ENCODE measurements around the gene ABHD17A.
"Not testable (repeated sequence)": the region's sequence is repeated elsewhere in the genome, so short reads cannot be mapped to it uniquely, and the experiment has no call there.

ABHD17A gene

DNA sequence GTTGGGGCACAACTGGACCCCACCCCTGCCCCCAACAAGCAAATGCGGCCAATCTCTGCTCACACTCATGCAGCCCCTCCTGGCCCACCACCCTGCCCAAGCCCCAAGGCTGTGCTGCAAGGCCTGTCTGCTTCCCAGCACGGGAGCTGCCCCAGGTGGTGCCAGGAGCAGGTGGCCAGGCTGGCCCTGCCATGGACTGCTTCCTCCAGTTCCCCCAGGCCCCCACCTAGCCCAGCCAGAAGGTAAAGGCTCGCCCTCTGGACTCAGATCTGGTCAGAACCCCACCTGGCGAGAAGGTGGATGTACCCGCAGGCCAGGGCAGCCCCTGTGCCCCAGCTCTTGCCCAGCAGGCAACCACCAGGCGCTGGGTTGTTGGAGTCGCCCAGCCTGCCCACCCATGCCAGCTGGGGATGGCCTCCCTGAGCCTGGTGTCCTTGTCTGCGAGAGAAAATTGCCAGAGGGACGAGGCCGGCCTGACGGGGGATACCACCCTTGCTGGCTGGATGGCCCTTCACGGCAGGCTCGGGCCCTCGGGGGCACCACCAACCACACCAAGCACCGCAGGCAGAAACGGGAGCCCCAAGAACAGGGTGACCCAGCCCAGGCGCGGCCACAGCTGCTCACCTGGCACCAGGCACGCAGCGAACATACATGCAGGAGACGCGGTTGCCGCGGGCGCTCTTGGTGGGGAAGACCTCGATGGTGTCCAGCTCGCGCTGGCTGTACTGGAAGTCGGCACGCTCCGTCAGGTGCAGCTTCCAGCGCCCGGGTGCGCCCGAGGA is 4.5 kb downstream of the ABHD17A start:
- DNase-seq, result no peak

DNA sequence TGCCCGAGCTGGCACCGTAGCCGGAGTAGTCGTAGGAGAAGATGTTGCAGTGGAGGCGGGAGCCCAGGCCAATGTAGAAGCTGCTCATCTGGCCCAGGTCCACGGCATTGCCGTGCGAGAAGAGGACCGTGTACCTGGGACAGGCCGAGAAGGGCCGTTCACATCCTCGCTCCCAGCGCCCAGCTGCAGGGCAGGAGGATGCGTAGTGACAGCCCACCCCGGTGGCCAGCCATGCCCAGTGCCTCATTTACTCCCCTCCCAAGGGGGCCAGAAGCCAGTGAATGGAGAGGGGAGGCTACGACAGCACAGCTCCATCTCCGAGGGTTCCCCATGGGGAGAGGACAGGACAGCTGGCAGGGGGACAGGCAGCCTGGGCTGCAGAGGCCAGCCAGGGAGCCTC is 5.3 kb downstream of the ABHD17A start:
- DNase-seq, result not testable (repeated sequence)

DNA sequence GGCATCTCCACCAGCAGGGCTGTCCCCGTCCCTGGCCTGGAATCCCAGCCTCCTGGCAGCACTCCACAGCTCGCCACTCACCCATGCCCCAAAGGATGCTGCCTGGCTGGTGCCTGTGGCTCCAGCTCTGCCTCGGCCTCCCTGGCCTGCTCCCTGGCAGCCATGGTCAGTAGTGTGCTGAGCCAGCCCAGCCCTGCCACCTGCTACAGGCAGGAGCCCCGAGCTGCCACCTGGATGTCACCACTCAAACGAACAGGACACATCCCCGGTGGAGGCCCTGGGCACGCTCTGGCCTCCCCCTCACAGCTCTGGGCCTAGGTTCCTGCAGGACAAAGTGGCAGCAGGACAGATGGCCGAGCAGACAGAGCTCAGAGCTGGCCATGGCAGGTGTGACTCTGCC is 6.7 kb downstream of the ABHD17A start:
- DNase-seq, result not testable (repeated sequence)

DNA sequence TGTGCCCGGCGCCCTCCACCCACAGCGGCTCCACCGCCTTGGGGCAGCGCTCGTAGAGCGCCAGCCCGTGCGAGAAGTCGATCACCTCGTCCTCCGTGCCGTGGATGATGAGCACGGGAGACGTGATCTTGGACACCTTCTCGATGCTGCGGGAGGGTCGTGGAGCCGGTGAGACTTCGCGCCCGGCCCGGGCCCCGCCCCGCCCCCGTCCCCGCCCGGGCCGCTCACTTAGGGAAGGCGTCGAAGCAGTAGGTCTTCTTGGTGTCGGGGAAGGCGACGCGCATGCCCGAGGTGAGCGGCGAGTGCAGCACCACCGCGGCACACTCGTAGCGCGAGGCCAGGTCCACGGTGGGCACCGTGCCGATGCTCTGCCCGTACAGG is 8.0 kb downstream of the ABHD17A start:
- DNase-seq, result not testable (repeated sequence)

DNA sequence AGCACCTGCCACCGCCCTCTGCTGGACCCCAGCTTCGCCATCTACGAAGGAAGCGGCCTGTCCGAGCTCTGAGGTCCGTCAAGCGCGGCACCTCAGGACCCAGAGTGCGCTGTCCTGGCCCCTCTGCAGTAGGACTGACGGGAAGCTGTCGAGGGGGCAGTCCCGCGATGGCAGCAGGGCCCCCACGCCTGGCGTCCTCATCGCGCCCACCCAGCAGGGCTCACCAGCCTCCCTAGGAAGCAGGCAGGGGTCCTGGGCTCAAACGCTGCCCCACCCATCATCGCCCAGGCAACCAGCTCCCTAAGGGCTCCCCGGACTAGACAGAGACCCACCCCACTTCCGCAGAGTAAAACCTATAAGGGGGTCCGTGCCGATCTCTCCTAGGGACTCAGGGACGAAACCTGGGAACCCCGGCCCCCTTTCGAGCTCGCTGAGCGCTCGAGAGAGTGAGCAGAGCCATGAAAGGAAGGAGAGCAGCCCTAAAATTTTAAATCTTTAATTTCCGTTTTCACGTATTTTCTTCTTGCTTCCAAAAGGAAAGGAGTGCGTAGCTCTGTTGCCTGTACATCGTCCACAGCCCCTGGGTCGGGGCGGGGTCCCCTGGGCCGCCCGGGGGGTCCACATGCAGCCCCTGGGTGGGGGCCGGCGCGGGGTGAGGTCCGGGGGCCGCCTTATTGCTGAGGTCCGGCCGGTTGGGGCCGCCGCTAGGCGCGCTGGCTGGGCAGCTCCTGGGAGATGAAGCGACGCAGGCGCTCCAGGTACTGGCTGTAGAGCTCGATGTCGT is 8.6 kb downstream of the ABHD17A start:
- DNase-seq, result not testable (repeated sequence)

GRCh38 chr19:1875646-1876495 is 9.4 kb downstream of the ABHD17A start:
- DNase-seq, result peak; percentile 83

- DNase-seq, result not testable (repeated sequence)
Measured at GRCh38 chr19:1875265-1875645, 10.0 kb downstream of the ABHD17A start.

GRCh38 chr19:1874554-1875185 is 10.6 kb downstream of the ABHD17A start:
- no peak for DNase-seq

DNA sequence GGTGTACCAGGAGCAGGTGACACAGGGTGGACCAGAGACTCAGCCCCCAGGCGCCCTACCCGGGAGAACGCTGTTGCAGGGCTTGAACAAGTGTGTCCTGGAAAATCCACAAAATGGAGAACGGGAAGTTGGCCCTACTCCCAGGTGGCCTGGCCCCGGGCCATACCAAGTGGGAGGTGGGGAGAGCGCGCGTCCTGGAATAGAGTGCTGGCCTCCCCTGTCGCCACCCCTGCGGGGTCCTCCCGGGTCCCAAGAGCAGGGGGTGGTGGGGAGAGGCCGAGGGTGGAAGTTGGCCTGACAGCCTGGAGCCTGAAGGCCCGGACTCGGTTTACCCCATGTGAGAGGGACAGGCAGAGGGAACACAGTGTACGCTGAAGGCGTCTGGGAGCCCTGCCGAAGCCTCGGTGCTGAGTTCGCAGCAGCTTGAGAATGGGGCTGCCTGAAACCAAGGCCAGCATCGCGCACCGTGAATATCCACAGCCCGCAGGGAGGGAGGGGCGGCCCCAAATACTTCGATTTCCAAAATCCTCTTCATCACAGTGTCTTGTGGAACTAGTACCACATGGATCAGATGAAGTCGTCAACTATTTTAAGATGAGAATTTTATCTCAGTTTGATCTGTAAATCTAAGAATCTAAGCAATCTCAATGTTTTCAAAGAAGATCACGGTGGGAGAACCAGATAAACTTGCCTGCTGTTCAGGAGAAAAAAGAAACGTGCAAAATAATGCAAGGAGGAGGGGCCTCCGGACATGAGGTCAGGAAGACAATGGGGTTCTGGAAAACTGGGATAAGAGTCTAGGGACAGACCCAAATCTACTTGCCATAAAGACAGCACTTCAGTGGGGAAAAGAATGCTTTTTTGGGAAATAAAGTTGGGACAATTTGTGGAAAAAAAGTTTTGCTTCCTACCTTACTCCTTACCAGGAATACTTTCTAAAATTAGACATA is 11.5 kb downstream of the ABHD17A start:
- no peak for DNase-seq

GRCh38 chr19:1872807-1873523 is 12.3 kb downstream of the ABHD17A start:
- no peak for DNase-seq

DNA sequence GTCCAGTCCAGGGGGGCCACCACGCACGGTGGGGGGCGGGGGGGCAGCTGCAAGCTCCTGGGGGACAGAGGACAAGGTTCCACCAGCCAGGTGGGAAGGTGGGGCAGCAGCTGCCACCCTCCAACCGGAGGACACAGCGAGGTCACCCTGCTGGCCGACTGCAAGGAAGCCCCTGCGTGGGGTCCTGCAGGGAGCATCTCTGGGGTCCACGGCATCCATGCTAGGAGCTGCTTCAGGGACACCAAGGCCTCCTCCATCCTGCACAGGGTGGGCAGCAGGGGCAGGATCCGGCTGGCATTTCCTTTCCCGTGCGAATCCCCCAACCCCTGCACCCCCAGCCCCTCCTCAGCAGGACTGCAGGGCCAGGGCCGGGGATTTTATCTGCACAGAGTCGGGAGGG is 13.7 kb downstream of the ABHD17A start:
- no peak for DNase-seq

DNA sequence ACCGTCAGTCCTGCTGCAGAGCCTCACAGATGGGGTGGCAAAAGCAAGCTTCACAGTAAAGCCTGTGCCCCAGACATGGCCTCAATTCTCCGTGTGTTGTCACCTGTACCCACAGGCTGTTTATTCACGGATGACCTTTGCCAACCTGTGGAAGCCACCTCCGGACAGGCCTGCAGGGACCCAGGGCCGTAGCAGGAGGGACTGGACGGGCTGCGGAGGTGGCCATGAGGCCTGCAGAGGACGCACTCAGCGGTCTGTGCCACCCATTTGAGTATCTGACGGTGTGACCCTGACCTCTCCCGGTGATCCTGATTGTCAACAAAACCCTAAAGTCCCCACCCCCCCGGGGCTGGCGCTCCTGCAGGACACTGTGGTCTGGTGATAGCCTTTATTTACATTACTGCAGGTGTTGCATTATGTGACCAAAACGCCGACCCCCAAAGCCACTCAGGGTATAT is 14.1 kb downstream of the ABHD17A start:
- no peak for DNase-seq

- no peak for DNase-seq
Measured at GRCh38 chr19:1868971-1869370, 16.3 kb downstream of the ABHD17A start.

GRCh38 chr19:1867349-1867724 is 18.0 kb downstream of the ABHD17A start:
- no peak for DNase-seq

DNA sequence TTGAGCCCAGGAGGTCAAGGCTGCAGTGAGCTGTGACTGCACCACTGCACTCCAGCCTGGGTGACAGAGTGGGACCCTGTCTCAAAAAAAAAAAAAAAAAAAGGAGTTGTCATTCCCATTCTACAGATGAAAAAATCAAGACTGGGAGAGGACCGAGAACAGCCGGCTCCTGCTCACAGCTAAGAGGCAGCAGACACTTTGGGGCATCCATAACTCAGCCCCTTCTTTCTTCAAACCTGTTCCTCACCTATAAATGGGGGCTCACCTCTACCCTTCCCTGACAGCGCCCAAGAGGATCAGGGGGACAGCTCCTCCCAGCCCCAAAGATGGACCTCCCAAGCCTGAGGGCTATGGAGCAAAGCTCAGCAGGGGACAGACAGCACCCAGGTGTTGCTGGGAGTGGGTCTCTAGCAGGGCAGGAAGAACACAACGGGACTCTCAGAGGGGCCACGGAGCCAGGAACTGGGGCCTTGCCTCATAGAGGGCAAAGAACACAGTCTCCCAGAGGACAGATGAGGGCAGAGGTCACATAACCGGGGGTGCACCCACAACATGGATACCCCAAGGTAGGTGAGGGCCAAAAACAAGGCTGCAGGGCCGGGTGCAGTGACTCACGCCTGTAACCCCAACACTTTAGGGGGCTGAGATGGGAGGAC is 18.5 kb downstream of the ABHD17A start:
- DNase-seq, result no peak

DNA sequence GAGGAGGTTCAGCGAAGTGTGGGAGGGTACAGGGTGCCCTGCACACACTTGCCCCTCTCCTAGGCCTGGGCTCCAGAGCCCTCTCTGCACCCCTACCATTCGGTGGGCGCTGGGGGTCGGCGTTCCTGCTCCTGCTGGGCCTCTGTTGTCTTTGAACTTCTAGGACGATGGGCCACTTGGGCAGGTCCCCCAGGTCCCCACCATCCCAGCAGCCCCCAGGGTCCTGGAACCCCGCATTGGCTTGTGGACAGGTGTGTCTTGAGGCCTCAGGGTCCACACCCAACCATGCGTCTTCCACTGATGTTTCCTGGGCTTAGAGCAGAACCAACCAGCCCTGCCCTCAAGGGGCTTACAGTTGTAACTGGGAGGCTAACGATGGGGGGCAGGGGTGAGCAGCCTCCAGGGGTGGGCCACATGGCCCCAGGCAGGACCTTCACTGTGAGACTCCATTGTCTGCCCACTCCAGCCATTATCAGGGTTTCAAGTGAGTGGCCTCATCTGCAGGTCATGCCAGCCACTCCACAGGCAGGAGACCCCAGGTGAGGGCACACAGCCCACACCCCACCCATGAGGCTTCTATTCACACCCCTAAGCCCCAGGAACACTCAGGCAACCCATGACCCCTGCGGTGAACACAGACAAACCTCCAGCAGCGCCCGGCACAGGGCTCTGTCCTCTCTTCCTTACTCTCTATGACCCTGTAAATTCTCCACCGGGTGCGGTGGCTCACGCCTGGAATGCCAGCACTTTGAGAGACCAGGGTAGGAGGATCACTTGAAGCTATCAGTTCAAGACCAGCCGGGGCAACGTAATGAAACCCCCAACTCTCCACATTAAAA is 19.9 kb downstream of the ABHD17A start:
- no peak for DNase-seq

DNA sequence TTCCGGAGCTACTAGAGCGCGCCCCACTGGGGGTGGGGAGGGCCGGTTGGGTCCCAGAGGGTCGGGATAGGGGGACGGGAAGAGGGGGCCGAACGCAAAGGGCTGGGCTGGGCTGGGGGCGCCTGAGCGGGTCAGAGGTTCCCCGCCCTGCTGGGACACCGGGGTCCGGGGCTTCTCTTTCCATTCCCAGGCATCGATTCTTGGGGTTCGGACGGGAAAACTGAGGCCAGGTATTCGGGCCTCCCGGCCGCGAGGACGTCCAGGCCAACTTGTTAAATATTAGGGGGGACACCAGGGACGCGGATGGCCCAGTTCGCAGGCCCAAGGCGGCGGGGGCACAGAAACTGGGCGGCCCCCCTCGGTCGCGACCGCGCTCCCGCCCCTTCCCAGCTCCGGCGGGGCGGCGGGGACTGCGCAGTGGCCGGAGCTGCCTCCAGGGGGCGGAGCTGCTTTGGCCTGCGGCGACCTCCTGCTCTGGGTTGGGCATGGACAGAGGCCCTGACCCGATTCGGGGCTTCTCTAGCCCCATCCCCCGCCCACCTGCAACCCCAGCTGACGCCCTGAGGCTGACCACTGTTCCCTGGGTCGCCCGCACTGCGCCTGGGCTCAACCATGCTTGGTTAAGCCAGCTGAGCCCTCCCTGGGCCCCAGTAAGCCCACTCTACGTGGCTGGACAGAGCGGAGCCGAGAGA is 20.7 kb downstream of the ABHD17A start:
- DNase-seq, result no peak

DNA sequence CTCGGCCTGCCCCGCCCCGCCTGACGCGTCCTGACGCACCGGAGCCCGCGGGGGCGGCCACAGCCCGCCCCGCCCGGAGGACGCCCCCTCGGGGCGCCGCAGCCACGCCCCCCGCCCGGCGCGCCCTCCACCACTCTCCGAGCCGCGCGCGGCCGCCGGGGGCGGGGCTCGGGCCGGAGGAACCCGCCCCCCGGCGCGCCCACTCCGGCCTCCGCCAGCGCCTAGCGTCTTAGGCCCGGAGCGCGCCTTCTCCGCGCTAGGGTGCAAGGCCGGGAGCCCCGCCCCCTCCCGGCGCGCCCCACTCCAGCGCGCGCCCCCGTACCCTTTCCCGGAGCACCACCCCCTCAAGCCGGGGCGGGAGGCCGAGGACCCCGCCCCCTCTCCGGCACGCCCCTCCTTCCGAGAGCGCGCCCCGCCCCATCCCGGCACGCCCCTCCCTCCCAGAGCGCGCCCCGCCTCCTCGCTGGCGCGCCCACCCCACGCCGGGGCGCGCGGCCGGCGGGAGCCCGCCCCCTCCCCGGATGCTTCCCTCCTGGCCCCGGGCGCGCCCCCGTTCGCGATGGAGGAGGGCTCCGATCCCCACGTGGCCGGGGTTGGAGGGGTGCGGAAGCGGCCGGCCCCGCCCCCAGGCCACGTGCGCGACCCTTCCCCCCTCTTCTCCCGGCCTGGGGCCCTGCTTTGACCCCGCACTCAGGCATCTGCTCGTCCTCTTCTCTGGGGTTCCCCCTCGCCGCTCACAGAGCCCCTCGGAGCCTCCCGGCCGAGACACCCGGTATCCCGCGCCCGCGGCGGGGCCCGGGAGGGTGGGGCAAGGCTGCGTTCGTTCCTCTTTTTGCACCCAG is 21.4 kb downstream of the ABHD17A start:
- DNase-seq, result peak; percentile 92

All from activated gamma-delta T cell (primary cell).